ENCODE results near the gene SEPTIN12. TPM values are rescaled to one million over a fixed set of nuclear protein-coding genes. Genes with fewer than 3 reads are reported as not detected.

SEPTIN12 gene
- total and polyA plus RNA-seq, 2 donors (not counting 3 experiments of a cell fraction or from before 2014, with no cell fraction given), result not detected

GRCh38 chr16:4803898-4804762, 16.0 kb upstream of the SEPTIN12 start:
- Histone ChIP-seq H2AFZ (ENCODE audit: low read depth, low read length) (no peak overlapping the region), H3K36me3 (ENCODE audit: control insufficient read depth in 2 of 2, extremely low read depth in 1 of 2, insufficient read depth in 2 of 2, low read length in 2 of 2) (peaks cover 7 to 8% of the 10 kb centered on the region in 2 experiments), H3K27me3 (ENCODE audit: control insufficient read depth in 2 of 2, insufficient read depth in 2 of 2, low read length in 2 of 2) (no peaks in the 10 kb centered on the region), H3K9me1 (replicated peaks; ENCODE audit: control insufficient read depth, extremely low read depth, insufficient read depth, low read length) (no peaks in the 10 kb centered on the region), H3K27ac (ENCODE audit: insufficient read depth, low read depth, low read length) (no peak overlapping the region), H3K4me2 (ENCODE audit: insufficient read depth, low read length) (no peak overlapping the region), H3K79me2 (ENCODE audit: control insufficient read depth, insufficient read depth, low read length) (no peaks in the 10 kb centered on the region), H3K9me3 (replicated peaks; ENCODE audit: control insufficient read depth, insufficient read depth, low read length) (no peaks in the 10 kb centered on the region), H3K4me1 (ENCODE audit: control insufficient read depth, extremely low read depth, insufficient read depth, low read length) (peaks cover 7% of the 10 kb centered on the region), H3K4me3 (replicated peaks in 1 of 3; ENCODE audit: insufficient read depth in 1 of 3, low read depth in 1 of 3, low read length in 3 of 3) (no peak overlapping the region), H4K20me1 (replicated peaks; ENCODE audit: control insufficient read depth, extremely low read depth, insufficient read depth, low read length) (no peaks in the 10 kb centered on the region), H3K9ac (replicated peaks; ENCODE audit: extremely low read depth, insufficient read depth, low read length) (no peak overlapping the region)
- intact Hi-C loops (cut with micrococcal nuclease) (loop anchor here (1.0 to 2.0 kb wide), 2 partner anchors 43 to 153 kb away; partner anchors contain the start of genes GLYR1 and UBN1), dilution Hi-C loops (cut with MboI; ENCODE audit: extremely low pct_ligation_motif_present, low sequenced_read_pairs) (no loop called here)
- BruUV-seq (replicated peaks), result no TSS peak
- ChIA-PET POLR2A (no interaction called here), CTCF (interaction anchor here (1.0 to 1.5 kb wide), 2 partner anchors 15 to 154 kb away, joined by 3 to 4 read pairs; partner anchors contain the start of gene SEC14L5)
- no peak for DNase-seq (ENCODE audit: low read depth, low spot score)
- TF ChIP-seq POLR2AphosphoS5 (IDR thresholded peaks at IDR 0.05; ENCODE audit: insufficient read depth, low read depth, low read length), result no peak
- TF ChIP-seq FOS (IDR thresholded peaks at IDR 0.05; ENCODE audit: borderline replicate concordance, insufficient read depth, low read length), result no peak
- no peak for TF ChIP-seq MAX (IDR thresholded peaks at IDR 0.05; ENCODE audit: insufficient read depth, insufficient read length)
- no peak for TF ChIP-seq GATA2 (IDR thresholded peaks at IDR 0.05; ENCODE audit: insufficient read depth, insufficient read length, low read depth, low read length)
- TF ChIP-seq JUN (IDR thresholded peaks at IDR 0.05; ENCODE audit: borderline replicate concordance, insufficient read depth, insufficient read length, low read depth), result no peak
- TF ChIP-seq EZH2 (IDR thresholded peaks at IDR 0.05; ENCODE audit: borderline replicate concordance, low read depth, low read length, severe bottlenecking), result no peak
- no peak for TF ChIP-seq MYC (IDR thresholded peaks at IDR 0.05; ENCODE audit: low read depth, low read length)
- FAIRE-seq, result no peak

Measured in endothelial cell of umbilical vein (primary cell).